GM23248 (cell line): ENCODE results near the gene MAPK8IP3. TPM values are rescaled to one million over a fixed set of nuclear protein-coding genes. Genes with fewer than 3 reads are reported as not detected.

Experiments
- DNase-seq: peaks from one replicate; pipeline ENCODE4 v3.0.0-alpha.2; 2015
- H2AFZ ChIP-seq: fragments of 200-600 bp; sonication (generic); 2 replicates; pipeline ENCODE4 v1.6.1; 2016; ENCODE audit warnings: antibody characterized with exemption
- H3F3A ChIP-seq: fragments of 200-600 bp; sonication (generic); 2 replicates; pipeline ENCODE4 v1.6.1; 2016; ENCODE audit warnings: mild to moderate bottlenecking, antibody characterized with exemption, mixed run types; ENCODE audit not compliant: insufficient read depth
- H3K27ac ChIP-seq: fragments of 200-600 bp; sonication (generic); 2 replicates; pipeline ENCODE4 v1.5.1; 2016; ENCODE audit warnings: mild to moderate bottlenecking
- H3K27me3 ChIP-seq: fragments of 200-600 bp; sonication (generic); replicated peaks from 2 replicates; pipeline ENCODE4 v1.6.1; 2016; ENCODE audit warnings: mild to moderate bottlenecking; ENCODE audit not compliant: insufficient read depth
- H3K36me3 ChIP-seq: fragments of 200-600 bp; sonication (generic); 2 replicates; pipeline ENCODE4 v1.6.1; 2016; ENCODE audit warnings: low read depth, mild to moderate bottlenecking
- H3K4me1 ChIP-seq: fragments of 200-600 bp; sonication (generic); 2 replicates; pipeline ENCODE4 v1.6.1; 2016; ENCODE audit warnings: mild to moderate bottlenecking; ENCODE audit not compliant: insufficient read depth
- H3K4me2 ChIP-seq: fragments of 200-600 bp; sonication (generic); one replicate; pipeline ENCODE4 v1.6.1; 2016; ENCODE audit warnings: mild to moderate bottlenecking; ENCODE audit not compliant: unreplicated experiment
- H3K4me3 ChIP-seq: fragments of 200-600 bp; sonication (generic); 2 replicates; pipeline ENCODE4 v1.5.1; 2016; ENCODE audit warnings: mild to moderate bottlenecking
- H3K79me2 ChIP-seq: fragments of 200-600 bp; sonication (generic); 2 replicates; pipeline ENCODE4 v1.6.1; 2016; ENCODE audit warnings: mild to moderate bottlenecking; ENCODE audit not compliant: insufficient read depth
- H3K9ac ChIP-seq: fragments of 200-600 bp; sonication (generic); 2 replicates; pipeline ENCODE4 v1.6.1; 2016; ENCODE audit warnings: mild to moderate bottlenecking
- H3K9me2 ChIP-seq: fragments of 200-600 bp; sonication (generic); 2 replicates; pipeline ENCODE4 v1.6.1; 2016; ENCODE audit warnings: mixed run types, mild to moderate bottlenecking, moderate library complexity; ENCODE audit not compliant: insufficient read depth
- H3K9me3 ChIP-seq: fragments of 200-600 bp; sonication (generic); one replicate; pipeline ENCODE4 v1.6.1; 2017; ENCODE audit warnings: low read depth
- H4K20me1 ChIP-seq: fragments of 200-600 bp; sonication (generic); 2 replicates; pipeline ENCODE4 v1.6.0; 2016; ENCODE audit not compliant: insufficient read depth
- EZH2 ChIP-seq: fragments of 200-600 bp; sonication (generic); IDR thresholded peaks from 2 replicates; pipeline ENCODE4 v1.6.1; 2018; ENCODE audit warnings: antibody characterized with exemption, mild to moderate bottlenecking; ENCODE audit not compliant: insufficient read depth, poor library complexity, severe bottlenecking
- EZH2phosphoT487 ChIP-seq: fragments of 200-600 bp; sonication (generic); IDR thresholded peaks from 2 replicates; pipeline ENCODE4 v1.6.1; 2018; ENCODE audit warnings: antibody characterized with exemption, moderate library complexity, mild to moderate bottlenecking, low read depth; ENCODE audit not compliant: insufficient read depth
- WGBS, 2 experiments: methylation state at CpG; one replicate each; pipeline ENCODE4 v1.1.6; 2015 to 2017; ENCODE audit warnings: low lambda C conversion rate in 2 of 2, low coverage in 1 of 2; ENCODE audit errors: missing lambda C conversion rate in 2 of 2; 5-methylcytosine and 5-hydroxymethylcytosine counted together
- in situ Hi-C: fragments of 300-500 bp; cut with MboI; formaldehyde crosslinking; loops from 2 replicates; pipeline ENCODE4 v1.15.0; 2020
- polyA plus RNA-seq: library from polyadenylated mRNA; unstranded; fragments of >200 nt; fragmentation: Nextera tagmentation; extraction: Ambion mirVana; gene quantifications from 2 replicates; pipeline ENCODE4 v1.2.1, GENCODE V29; 2016
- total RNA-seq: library from RNA; depleted of rRNA; stranded (reverse); fragments of >200 nt; shearing (Covaris generic); gene quantifications from 2 replicates; pipeline ENCODE4 v1.2.3, GENCODE V29; 2014

Gene MAPK8IP3
- total and polyA plus RNA-seq, 2 experiments from 2014 or later: 10.0 to 28.3 TPM

- H3K27me3 ChIP-seq: no peaks in the 10 kb centered on the region
- in situ Hi-C loops: no loop called here
- no peak overlapping the region for H3K4me2 ChIP-seq
- H3K4me1 ChIP-seq: no peaks in the 10 kb centered on the region
- no peak overlapping the region for H2AFZ ChIP-seq
- no peaks in the 10 kb centered on the region for H4K20me1 ChIP-seq
- DNase-seq: no peak
- no peaks in the 10 kb centered on the region for H3K9me2 ChIP-seq
- TF ChIP-seq EZH2phosphoT487 (no peak), EZH2 (no peak)
- H3K4me3 ChIP-seq: no peak overlapping the region
- 92 to 95% methylated on average over 10 of the region's 10 CpGs for WGBS, 2 experiments
- H3F3A ChIP-seq: no peaks in the 10 kb centered on the region
- no peaks in the 10 kb centered on the region for H3K9me3 ChIP-seq
- no peak overlapping the region for H3K27ac ChIP-seq
- no peak overlapping the region for H3K9ac ChIP-seq
- H3K79me2 ChIP-seq: no peaks in the 10 kb centered on the region
- no peaks in the 10 kb centered on the region for H3K36me3 ChIP-seq
Observed at GRCh38 chr16:1807626-1808025, 101.6 kb downstream of the MAPK8IP3 start.

GRCh38 chr16:1808691-1809090 is 102.7 kb downstream of the MAPK8IP3 start:
- Histone ChIP-seq H3K36me3 (no peaks in the 10 kb centered on the region), H3K27me3 (no peaks in the 10 kb centered on the region), H3K4me1 (no peaks in the 10 kb centered on the region), H3F3A (peaks cover 5% of the 10 kb centered on the region), H3K9me3 (no peaks in the 10 kb centered on the region), H3K9ac (no peak overlapping the region), H3K9me2 (no peaks in the 10 kb centered on the region), H4K20me1 (no peaks in the 10 kb centered on the region), H3K79me2 (no peaks in the 10 kb centered on the region), H3K27ac (no peak overlapping the region), H2AFZ (no peak overlapping the region), H3K4me3 (no peak overlapping the region), H3K4me2 (no peak overlapping the region)
- in situ Hi-C loops: no loop called here
- TF ChIP-seq EZH2: no peak
- TF ChIP-seq EZH2phosphoT487: no peak
- WGBS, 2 experiments: 84 to 85% methylated on average over 17 to 18 of the region's 18 CpGs
- DNase-seq: no peak

GRCh38 chr16:1809281-1809801 is 103.3 kb downstream of the MAPK8IP3 start:
- H4K20me1 ChIP-seq: no peaks in the 10 kb centered on the region
- H3K27me3 ChIP-seq: no peaks in the 10 kb centered on the region
- H3K27ac ChIP-seq: no peak overlapping the region
- no peaks in the 10 kb centered on the region for H3K79me2 ChIP-seq
- DNase-seq: no peak
- 82 to 83% methylated on average over 24 to 28 of the region's 28 CpGs for WGBS, 2 experiments
- no peaks in the 10 kb centered on the region for H3K36me3 ChIP-seq
- H3K9me2 ChIP-seq: no peaks in the 10 kb centered on the region
- no peak for TF ChIP-seq EZH2phosphoT487
- H3K4me3 ChIP-seq: no peak overlapping the region
- H3K4me2 ChIP-seq: no peak overlapping the region
- in situ Hi-C loops: no loop called here
- H3K9me3 ChIP-seq: no peaks in the 10 kb centered on the region
- H3K9ac ChIP-seq: no peak overlapping the region
- peaks cover 7% of the 10 kb centered on the region for H3F3A ChIP-seq
- H2AFZ ChIP-seq: no peak overlapping the region
- no peaks in the 10 kb centered on the region for H3K4me1 ChIP-seq

- H3K9ac ChIP-seq: no peak overlapping the region
- DNase-seq: no peak
- no peaks in the 10 kb centered on the region for H3K27me3 ChIP-seq
- no peaks in the 10 kb centered on the region for H3K36me3 ChIP-seq
- H3K79me2 ChIP-seq: no peaks in the 10 kb centered on the region
- H3K9me3 ChIP-seq: no peaks in the 10 kb centered on the region
- H3K4me1 ChIP-seq: no peaks in the 10 kb centered on the region
- H3K27ac ChIP-seq: no peak overlapping the region
- in situ Hi-C loops: no loop called here
- H2AFZ ChIP-seq: no peak overlapping the region
- H3F3A ChIP-seq: peaks cover 7% of the 10 kb centered on the region
- no peak for TF ChIP-seq EZH2
- no peak for TF ChIP-seq EZH2phosphoT487
- no peak overlapping the region for H3K4me2 ChIP-seq
- H3K4me3 ChIP-seq: no peak overlapping the region
- no peaks in the 10 kb centered on the region for H4K20me1 ChIP-seq
- WGBS, 2 experiments: 91 to 93% methylated on average over 16 of the region's 16 CpGs
- no peaks in the 10 kb centered on the region for H3K9me2 ChIP-seq
Observed at GRCh38 chr16:1810106-1810505, 104.1 kb downstream of the MAPK8IP3 start.

- 89 to 93% methylated on average over 12 to 16 of the region's 16 CpGs for WGBS, 2 experiments
- Histone ChIP-seq H3K4me1 (no peaks in the 10 kb centered on the region), H3K36me3 (no peaks in the 10 kb centered on the region), H3K9me2 (no peaks in the 10 kb centered on the region), H3K9ac (no peak overlapping the region), H3K4me3 (no peak overlapping the region), H3K4me2 (no peak overlapping the region), H3K9me3 (no peaks in the 10 kb centered on the region), H4K20me1 (no peaks in the 10 kb centered on the region), H3F3A (peaks cover 7% of the 10 kb centered on the region), H3K27ac (no peak overlapping the region), H3K27me3 (no peaks in the 10 kb centered on the region), H3K79me2 (no peaks in the 10 kb centered on the region), H2AFZ (no peak overlapping the region)
- TF ChIP-seq EZH2 (no peak), EZH2phosphoT487 (no peak)
- DNase-seq: no peak
- in situ Hi-C loops: no loop called here
Observed at GRCh38 chr16:1810536-1810935, 104.5 kb downstream of the MAPK8IP3 start.
